ENCODE results near the gene MFAP3L.
A peak's percentile ranks its signal among the peaks of the same experiment; 100 is the strongest.

Gene MFAP3L

GRCh38 chr4:169988252-169988651 is 37.9 kb downstream of the MFAP3L start:
- no peak for DNase-seq

DNA sequence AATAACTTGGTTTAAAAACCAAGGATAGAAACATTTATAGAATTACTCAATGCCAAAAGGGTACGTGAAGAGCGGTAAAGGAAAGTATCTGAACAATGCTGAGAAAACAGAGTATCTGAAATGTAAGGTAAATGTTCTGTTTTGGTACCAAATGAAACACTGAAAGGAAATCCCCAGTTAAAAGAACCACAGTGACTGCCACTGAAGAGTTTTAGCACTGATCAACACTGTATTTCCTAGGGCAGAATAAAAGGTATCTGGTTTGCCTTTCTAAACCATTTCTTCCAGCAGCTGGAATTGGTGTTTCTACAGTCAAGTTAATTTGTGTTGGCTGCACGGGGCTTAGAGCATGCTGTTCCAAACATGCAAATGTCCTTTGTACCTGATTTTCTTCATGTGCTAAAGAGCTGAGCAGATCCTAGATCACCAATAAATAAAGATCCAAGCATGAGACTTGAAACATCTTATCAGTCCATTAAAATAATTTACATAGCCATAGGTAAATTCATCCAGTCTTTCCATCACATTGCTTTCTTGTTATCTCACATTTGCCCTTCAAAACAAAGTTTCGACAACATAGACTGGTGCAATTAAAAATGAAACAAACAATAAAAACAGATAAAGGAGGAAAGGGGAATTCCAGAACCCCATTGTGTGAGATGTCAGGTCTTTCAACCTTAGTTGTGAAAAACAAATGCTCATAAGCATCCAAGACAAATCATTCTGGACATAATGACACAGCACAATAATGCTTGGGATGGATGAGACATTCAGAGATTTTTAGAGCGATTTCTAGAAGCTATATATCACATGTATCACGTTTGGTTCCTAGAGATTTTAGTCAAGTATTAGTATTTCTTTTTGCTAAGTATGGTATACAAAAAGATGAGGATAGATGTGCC is 38.6 kb downstream of the MFAP3L start:
- no peak for DNase-seq

DNA sequence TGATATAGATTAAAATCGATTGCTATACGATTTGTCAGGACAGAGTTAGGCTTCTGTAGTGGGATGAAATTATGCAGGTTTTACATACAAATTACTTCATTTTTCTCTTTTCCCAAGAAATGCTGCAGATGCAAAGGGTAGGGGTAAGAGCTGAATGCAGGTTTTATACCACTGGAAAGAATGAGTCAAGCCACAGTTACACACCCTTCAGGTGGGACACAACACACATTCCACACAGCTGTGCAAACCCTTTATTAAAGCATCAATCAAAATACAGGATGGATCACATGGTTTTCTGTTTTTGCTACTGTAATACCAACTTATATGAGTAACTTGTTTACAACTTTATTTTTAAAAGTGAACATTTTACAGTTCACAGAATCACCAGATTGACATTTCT is 39.8 kb downstream of the MFAP3L start:
- DNase-seq = no peak

- DNase-seq = no peak
Observed at GRCh38 chr4:169985881-169986280, 40.3 kb downstream of the MFAP3L start.

- no peak for DNase-seq
Observed at GRCh38 chr4:169984745-169985144, 41.5 kb downstream of the MFAP3L start.

DNA sequence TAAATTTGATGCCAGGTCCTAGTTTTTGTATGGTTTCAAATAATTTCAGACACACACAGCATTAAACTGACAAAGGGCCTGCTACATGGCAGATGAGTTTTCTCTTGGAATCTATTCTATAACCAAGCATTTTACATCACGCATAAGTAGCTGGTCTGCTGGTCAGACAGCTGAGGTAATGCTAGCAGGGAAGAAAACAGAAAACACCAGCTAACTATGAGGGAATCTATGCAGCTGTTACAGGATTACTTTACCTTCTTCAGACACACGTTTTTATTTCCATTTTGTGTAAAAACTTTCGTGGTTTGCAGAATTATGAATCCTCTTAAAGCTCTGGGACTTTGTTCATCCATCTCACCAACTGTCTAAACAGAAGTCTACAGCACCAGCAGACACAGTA is 42.0 kb downstream of the MFAP3L start:
- DNase-seq = no peak

DNA sequence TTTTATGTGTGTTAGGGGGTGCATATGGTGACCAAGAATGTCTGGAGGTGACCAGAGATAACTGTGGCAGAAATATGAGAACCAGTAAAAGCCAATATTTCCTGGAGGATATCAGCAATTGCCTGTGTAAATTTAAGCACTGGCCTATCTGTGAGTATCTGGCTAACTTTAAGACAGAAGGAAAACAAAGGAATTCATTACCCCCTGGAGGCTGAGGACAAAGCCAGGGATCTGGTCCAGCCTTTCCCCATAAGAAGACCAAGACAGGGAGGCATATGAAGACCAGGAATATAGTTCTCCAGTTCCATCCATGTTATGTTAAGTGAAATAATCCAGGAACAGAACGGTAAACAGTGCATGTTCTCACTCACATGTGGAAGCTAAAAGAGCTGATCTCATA is 49.2 kb downstream of the MFAP3L start:
- no peak for DNase-seq

- DNase-seq = no peak
Observed at GRCh38 chr4:169975838-169976796, 50.1 kb downstream of the MFAP3L start.

- DNase-seq = no peak
Observed at GRCh38 chr4:169975131-169975837, 50.9 kb downstream of the MFAP3L start.

DNA sequence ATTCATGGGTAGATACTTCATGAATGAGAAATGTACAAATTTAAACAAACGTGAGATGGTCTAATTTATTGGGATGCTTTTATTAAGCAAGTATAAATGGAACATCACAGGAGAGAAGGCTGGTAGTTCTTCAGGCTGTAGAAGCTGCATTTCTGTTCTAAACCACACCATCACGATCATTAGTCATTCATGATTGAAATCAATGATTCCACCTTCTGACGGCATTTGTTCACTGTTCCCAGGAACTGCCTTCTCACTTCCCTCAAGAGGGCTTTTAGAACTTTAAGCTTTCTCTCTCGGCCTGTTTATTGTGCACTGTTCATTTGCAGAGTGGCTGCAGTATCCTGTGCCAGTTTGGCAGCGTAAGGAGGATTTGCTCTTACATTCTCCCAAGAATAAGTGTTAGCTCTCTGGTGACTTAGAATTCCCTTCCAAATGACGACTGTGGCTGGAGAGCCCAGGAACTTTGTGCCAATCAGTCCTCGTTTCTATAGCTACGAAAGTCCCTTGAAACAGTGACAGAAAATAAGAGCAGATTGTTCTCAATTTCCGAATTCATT is 54.7 kb downstream of the MFAP3L start:
- DNase-seq = peak in 30 of 56 donors; percentile 1 to 72 (median 28)

DNA sequence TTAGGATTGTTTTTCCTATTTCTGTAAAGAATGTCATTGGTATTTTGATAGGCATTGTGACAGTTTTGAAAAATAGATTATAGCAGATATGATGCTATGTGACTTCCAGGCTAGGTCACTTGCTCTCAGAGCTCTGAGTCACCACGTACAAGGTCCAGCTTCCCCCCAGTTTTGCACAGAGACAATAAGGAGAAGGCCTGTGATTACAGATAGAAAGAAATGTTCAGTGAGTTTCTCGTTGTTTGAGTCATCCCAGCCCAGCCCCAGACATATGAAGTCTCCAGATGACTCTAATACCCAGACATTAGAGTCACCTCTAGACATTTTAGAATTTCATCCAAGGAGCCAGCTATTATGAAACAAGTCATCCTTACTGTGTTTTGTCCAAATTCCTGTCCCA is 57.2 kb downstream of the MFAP3L start:
- no peak for DNase-seq

- no peak for DNase-seq
Observed at GRCh38 chr4:169963998-169964397, 62.2 kb downstream of the MFAP3L start.

DNA sequence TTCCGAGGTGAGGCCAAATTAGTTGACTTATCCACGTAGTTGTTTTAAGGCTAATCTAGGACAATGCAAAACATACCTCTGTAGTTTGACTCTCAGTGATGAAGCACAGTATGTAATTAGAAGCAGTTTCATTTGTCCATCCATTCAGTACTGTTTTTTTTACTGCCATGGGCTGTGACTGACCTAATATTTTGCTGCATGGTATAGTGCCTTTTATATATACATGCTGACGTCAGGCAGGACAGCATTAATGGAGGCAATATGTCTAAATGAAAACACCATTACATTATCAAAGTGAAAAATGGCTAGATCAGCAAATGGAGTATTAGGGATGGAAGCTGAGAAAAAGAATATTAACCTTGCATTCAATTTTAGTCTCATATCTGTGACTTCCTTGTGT is 66.9 kb downstream of the MFAP3L start:
- no peak for DNase-seq

- no peak for DNase-seq
Observed at GRCh38 chr4:169958629-169959028, 67.6 kb downstream of the MFAP3L start.

- no peak for DNase-seq
Observed at GRCh38 chr4:169957785-169958184, 68.4 kb downstream of the MFAP3L start.

DNA sequence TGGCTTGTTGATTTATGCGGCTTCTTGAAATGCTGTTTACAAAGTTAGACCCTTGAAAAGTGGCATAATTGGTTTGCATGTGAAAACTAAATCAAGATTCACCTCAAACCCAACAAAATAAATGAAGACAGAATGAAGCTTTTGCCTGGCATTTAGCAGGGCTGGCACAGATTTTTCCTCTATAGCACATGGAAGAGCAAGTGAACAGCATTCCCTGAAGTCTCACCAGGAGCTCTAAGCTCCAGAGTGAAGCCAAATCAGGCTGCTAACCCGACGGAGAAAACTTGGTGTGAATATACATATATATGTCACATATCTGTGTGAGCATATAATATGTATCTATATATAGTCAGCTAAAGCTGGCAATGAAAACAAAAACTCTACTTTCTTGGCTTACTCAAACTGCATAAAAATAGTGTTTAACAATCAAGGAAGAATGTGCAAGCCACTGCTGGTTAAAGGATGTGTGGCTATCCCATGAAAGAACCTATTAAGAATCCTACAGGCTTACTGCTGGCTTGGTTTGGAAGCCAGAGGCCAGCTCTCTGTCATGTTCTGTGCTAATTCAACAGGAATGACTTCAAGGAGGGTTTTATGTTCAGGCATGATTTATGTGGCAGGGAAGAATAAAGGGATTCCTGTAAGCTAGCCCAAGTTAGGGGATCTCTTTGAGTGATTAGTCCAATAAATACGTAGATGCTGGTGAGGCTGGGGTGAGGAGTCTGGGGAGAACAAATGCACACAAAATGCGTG is 69.9 kb downstream of the MFAP3L start:
- peak in 1 of 56 donors; percentile 2 for DNase-seq

- no peak for DNase-seq
Observed at GRCh38 chr4:169955521-169955920, 70.7 kb downstream of the MFAP3L start.

DNA sequence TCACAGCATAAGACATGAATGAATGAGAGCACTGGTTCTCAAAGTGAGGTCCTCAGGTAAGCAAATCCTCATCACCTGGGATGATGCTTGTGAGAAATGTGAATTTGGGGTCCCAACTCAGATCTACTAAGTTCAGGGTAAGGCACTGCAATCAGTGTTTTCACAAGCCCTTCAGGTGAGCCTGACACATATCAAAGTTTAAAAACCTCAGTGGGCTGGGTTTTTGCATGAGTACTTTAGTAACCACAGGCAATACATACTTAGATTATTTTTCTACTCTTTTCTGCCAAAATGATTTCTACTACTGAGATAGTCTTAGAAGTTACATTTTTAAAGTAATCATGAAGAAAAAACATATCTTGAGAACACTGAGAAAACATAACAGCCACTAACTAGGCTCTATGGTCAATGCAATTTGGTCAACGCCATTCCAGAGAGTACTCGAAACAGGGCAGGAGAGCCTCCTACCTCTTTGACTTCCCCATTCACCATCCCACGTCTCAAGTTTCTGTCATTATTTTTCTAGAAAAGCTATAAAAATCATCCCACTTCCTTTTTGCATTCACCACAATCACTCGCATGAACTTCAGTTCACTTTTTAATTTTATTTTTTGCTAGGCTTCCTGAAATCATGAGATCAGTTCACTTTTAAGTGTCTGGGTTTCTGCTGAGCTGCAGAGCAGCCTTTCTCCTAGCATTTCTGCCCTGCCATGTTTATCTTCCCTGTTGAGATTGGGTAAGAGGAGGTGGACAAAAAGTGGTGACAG is 73.8 kb downstream of the MFAP3L start:
- DNase-seq = no peak

DNA sequence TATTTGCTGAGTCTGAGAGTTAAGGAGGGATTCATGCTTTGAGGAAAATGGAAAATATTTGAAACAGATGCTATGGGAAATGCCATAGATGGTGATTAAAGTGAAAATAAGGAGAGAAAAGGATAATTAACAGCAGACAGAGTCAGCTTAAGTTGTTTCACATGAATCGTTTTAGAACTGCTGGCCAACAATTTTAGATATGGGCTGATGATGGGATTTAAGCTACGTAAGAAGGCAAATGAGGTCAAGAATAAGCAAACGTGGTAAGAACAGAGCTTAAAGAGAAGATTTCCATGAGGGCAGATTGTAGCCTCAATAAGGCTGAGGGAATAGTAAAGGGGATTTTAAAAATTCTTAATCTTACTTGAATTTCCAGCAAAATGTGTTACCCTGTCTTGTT is 77.9 kb downstream of the MFAP3L start:
- no peak for DNase-seq

- DNase-seq = no peak
Observed at GRCh38 chr4:169945636-169946035, 80.6 kb downstream of the MFAP3L start.
